VCaP (cell line): ENCODE data around the gene KRT6B.

Source experiments
- H3K27ac ChIP-seq: fragments of 450-650 bp; 2 replicates; pipeline ENCODE4 v1.5.1; 2017
- CTCF ChIP-seq: fragments of 450-650 bp; conservative IDR thresholded peaks from 2 replicates; pipeline ENCODE4 v1.5.1; 2017; ENCODE audit warnings: mild to moderate bottlenecking, moderate library complexity

Gene KRT6B

GRCh38 chr12:52403561-52403960 lies 48.4 kb downstream of the KRT6B start:
- no peak for TF ChIP-seq CTCF
- H3K27ac ChIP-seq, result no peak overlapping the region

GRCh38 chr12:52402873-52403540 lies 48.9 kb downstream of the KRT6B start:
- no peak overlapping the region for H3K27ac ChIP-seq
- no peak for TF ChIP-seq CTCF

- TF ChIP-seq CTCF, result no peak
- no peak overlapping the region for H3K27ac ChIP-seq
Observed at GRCh38 chr12:52402377-52402776, 49.6 kb downstream of the KRT6B start.

- no peak for TF ChIP-seq CTCF
- no peak overlapping the region for H3K27ac ChIP-seq
Observed at GRCh38 chr12:52401926-52402325, 50.0 kb downstream of the KRT6B start.

- no peak overlapping the region for H3K27ac ChIP-seq
- TF ChIP-seq CTCF, result no peak
Observed at GRCh38 chr12:52401526-52401925, 50.4 kb downstream of the KRT6B start.

GRCh38 chr12:52400906-52401305 lies 51.0 kb downstream of the KRT6B start:
- no peak overlapping the region for H3K27ac ChIP-seq
- no peak for TF ChIP-seq CTCF

- TF ChIP-seq CTCF, result no peak
- H3K27ac ChIP-seq, result no peak overlapping the region
Observed at GRCh38 chr12:52399756-52400155, 52.2 kb downstream of the KRT6B start.
